Smooth muscle cell (in vitro differentiated cells): Measurements from ENCODE around the gene ABHD10. TPM values are rescaled to one million over a fixed set of nuclear protein-coding genes. Genes with fewer than 3 reads are reported as not detected.

ENCODE experiments used
- DNase-seq: peaks from one replicate; lab custom pipeline; 2025; ENCODE audit not compliant: unreplicated experiment; lab: John Stamatoyannopoulos, UW
- H2AFZ ChIP-seq: fragments of 200-600 bp; sonication (generic); 2 replicates; pipeline ENCODE4 v1.6.0; 2016; ENCODE audit warnings: antibody characterized with exemption, low read depth, mild to moderate bottlenecking
- H3F3A ChIP-seq: fragments of 200-600 bp; sonication (generic); 2 replicates; pipeline ENCODE4 v1.6.0; 2017; ENCODE audit warnings: antibody characterized with exemption, low read depth
- H3K27ac ChIP-seq: fragments of 200-600 bp; sonication (generic); 2 replicates; pipeline ENCODE4 v1.5.1; 2016; ENCODE audit warnings: low read depth, mild to moderate bottlenecking
- H3K27me3 ChIP-seq: fragments of 200-600 bp; sonication (generic); 2 replicates; pipeline ENCODE4 v1.6.1; 2016; ENCODE audit warnings: low read depth, mild to moderate bottlenecking
- H3K36me3 ChIP-seq: fragments of 200-600 bp; sonication (generic); 2 replicates; pipeline ENCODE4 v1.5.1; 2016; ENCODE audit warnings: low read depth
- H3K4me1 ChIP-seq: fragments of 200-600 bp; sonication (generic); 2 replicates; pipeline ENCODE4 v1.5.1; 2016; ENCODE audit warnings: low read depth
- H3K4me2 ChIP-seq: fragments of 200-600 bp; sonication (generic); 2 replicates; pipeline ENCODE4 v1.6.0; 2016; ENCODE audit warnings: mild to moderate bottlenecking
- H3K4me3 ChIP-seq: fragments of 200-600 bp; sonication (generic); 2 replicates; pipeline ENCODE4 v1.5.1; 2016; ENCODE audit warnings: mild to moderate bottlenecking
- H3K79me2 ChIP-seq: fragments of 200-600 bp; sonication (generic); 2 replicates; pipeline ENCODE4 v1.6.0; 2016; ENCODE audit warnings: low read depth, mild to moderate bottlenecking
- H3K9ac ChIP-seq: fragments of 200-600 bp; sonication (generic); 2 replicates; pipeline ENCODE4 v1.6.0; 2016; ENCODE audit warnings: low read depth
- H3K9me3 ChIP-seq: fragments of 200-600 bp; sonication (generic); replicated peaks from 2 replicates; pipeline ENCODE4 v1.5.1; 2016; ENCODE audit warnings: low read depth
- H4K20me1 ChIP-seq: fragments of 200-600 bp; sonication (generic); 2 replicates; pipeline ENCODE4 v1.6.0; 2016; ENCODE audit warnings: low read depth
- CTCF ChIP-seq: fragments of 200-600 bp; sonication (generic); IDR thresholded peaks from 2 replicates; pipeline ENCODE4 v1.5.1; 2017; ENCODE audit warnings: borderline replicate concordance, mild to moderate bottlenecking, antibody characterized with exemption; ENCODE audit not compliant: insufficient read depth, poor library complexity, severe bottlenecking
- WGBS: methylation state at CpG from one replicate; pipeline ENCODE4 v1.1.7; 2016; ENCODE audit warnings: low lambda C conversion rate; 5-methylcytosine and 5-hydroxymethylcytosine counted together
- polyA plus RNA-seq: library from polyadenylated mRNA; unstranded; fragments of >200 nt; fragmentation: Nextera tagmentation; extraction: Ambion mirVana; gene quantifications from 2 replicates; pipeline ENCODE4 v1.2.1, GENCODE V29; 2016
- total RNA-seq: library from RNA; depleted of rRNA; stranded (reverse); fragments of >200 nt; gene quantifications from 2 replicates; pipeline ENCODE4 v1.2.3, GENCODE V29; 2014

Gene ABHD10
- total and polyA plus RNA-seq, 2 experiments from 2014 or later: 44.1 to 44.9 TPM

DNA sequence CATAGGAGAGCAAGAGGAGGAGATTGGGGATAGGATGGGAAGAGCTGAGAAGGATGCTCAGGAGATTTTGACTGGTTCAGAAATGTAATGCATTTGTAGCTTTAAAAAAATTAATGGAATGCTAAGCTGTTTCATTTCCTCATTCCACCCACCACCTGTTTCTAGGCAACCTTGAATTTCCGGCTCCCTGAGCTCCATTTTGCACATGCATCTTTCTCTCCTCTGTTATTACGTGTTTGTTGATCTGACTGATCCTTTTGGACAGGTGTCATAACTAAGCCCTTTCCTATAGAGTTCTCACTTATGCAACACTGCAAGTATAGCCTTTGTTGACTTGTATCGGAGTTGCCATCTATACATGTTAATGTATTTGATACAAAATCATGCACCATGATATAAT lies 60.0 kb downstream of the ABHD10 start:
- Histone ChIP-seq H2AFZ (no peak overlapping the region), H3K4me2 (no peak overlapping the region), H3K4me1 (no peaks in the 10 kb centered on the region), H3K27ac (no peak overlapping the region), H4K20me1 (no peaks in the 10 kb centered on the region), H3K36me3 (no peaks in the 10 kb centered on the region), H3K27me3 (no peaks in the 10 kb centered on the region), H3F3A (no peaks in the 10 kb centered on the region), H3K9ac (no peak overlapping the region), H3K9me3 (no peaks in the 10 kb centered on the region), H3K79me2 (no peaks in the 10 kb centered on the region), H3K4me3 (no peak overlapping the region)
- DNase-seq: no peak
- no peak for TF ChIP-seq CTCF
- WGBS: 90% methylated on average over 3 of the region's 3 CpGs

DNA sequence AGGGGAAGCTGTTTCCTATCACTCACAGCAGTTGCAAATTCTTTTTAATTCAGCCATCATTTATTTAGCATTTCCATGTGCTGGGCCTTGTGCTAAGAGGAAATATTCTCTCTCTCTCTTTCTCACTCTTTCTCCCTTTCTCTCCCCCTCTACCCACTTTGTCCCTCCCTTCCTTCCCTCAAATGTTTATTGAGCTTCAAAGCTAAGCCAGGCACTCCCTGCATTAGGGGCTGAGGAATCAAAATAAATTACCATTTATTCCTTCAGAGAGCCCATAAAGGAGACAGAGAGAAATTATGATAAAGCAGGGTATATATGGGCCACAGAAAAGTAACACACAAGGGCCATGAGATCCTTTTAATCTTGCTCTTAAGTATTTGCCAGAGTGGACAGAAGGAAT lies 62.5 kb downstream of the ABHD10 start:
- TF ChIP-seq CTCF: no peak
- H3K9ac ChIP-seq: no peak overlapping the region
- H3K4me1 ChIP-seq: no peaks in the 10 kb centered on the region
- H3K27me3 ChIP-seq: no peaks in the 10 kb centered on the region
- H3F3A ChIP-seq: no peaks in the 10 kb centered on the region
- no peak overlapping the region for H3K4me3 ChIP-seq
- no peak overlapping the region for H2AFZ ChIP-seq
- H3K79me2 ChIP-seq: no peaks in the 10 kb centered on the region
- H3K27ac ChIP-seq: no peak overlapping the region
- H4K20me1 ChIP-seq: no peaks in the 10 kb centered on the region
- H3K9me3 ChIP-seq: no peaks in the 10 kb centered on the region
- no peak overlapping the region for H3K4me2 ChIP-seq
- no peak for DNase-seq
- no peaks in the 10 kb centered on the region for H3K36me3 ChIP-seq

GRCh38 chr3:112042842-112043280 lies 64.0 kb downstream of the ABHD10 start:
- Histone ChIP-seq H3K9ac (no peak overlapping the region), H3K9me3 (no peaks in the 10 kb centered on the region), H3K36me3 (no peaks in the 10 kb centered on the region), H4K20me1 (no peaks in the 10 kb centered on the region), H3K79me2 (no peaks in the 10 kb centered on the region), H3K4me2 (no peak overlapping the region), H2AFZ (no peak overlapping the region), H3K27me3 (no peaks in the 10 kb centered on the region), H3F3A (no peaks in the 10 kb centered on the region), H3K27ac (no peak overlapping the region), H3K4me1 (no peaks in the 10 kb centered on the region), H3K4me3 (no peak overlapping the region)
- WGBS: 88% methylated on average over 6 of the region's 6 CpGs
- TF ChIP-seq CTCF: no peak
- DNase-seq: no peak

Other genes starting within 250 kb of the ABHD10 start
- gene PHLDB2, start 119.8 kb upstream of the ABHD10 start, total RNA-seq: 79.7 and 93.3 TPM in 2 replicates
- 40.5 and 45.4 TPM in 2 replicates for gene PHLDB2, start 119.8 kb upstream of the ABHD10 start, polyA plus RNA-seq
- 1.5 and 2.1 TPM in 2 replicates for gene TAGLN3, start 19.9 kb downstream of the ABHD10 start, total RNA-seq
- gene TAGLN3, start 19.9 kb downstream of the ABHD10 start, polyA plus RNA-seq: 0.97 and 2.5 TPM in 2 replicates
- gene TMPRSS7, start 55.7 kb downstream of the ABHD10 start, total RNA-seq: not detected in 2 replicates
- not detected in 2 replicates for gene TMPRSS7, start 55.7 kb downstream of the ABHD10 start, polyA plus RNA-seq
- 10.2 and 14.8 TPM in 2 replicates for gene C3orf52, start 107.4 kb downstream of the ABHD10 start, total RNA-seq
- gene C3orf52, start 107.4 kb downstream of the ABHD10 start, polyA plus RNA-seq: 4.0 and 10.8 TPM in 2 replicates
- 0.67 TPM in 1 of 2 replicates, not detected in the other for gene GCSAM, start 154.2 kb downstream of the ABHD10 start, total RNA-seq
- gene GCSAM, start 154.2 kb downstream of the ABHD10 start, polyA plus RNA-seq: 0.28 TPM in 1 of 2 replicates, not detected in the other